HG02870 (cell line): ENCODE data around the gene TRIM32.
"Not testable (repeated sequence)": the region's sequence is repeated elsewhere in the genome, so short reads cannot be mapped to it uniquely, and the experiment has no call there.

Experiments used
- ATAC-seq: cut with Tn5 transposase; IDR thresholded peaks from one replicate; pipeline ENCODE4 v1.9.1; 2021; ENCODE audit warnings: mild to moderate bottlenecking, moderate library complexity; ENCODE audit not compliant: unreplicated experiment

TRIM32 gene

GRCh38 chr9:116674210-116674980, 12.7 kb upstream of the TRIM32 start:
- no peak for ATAC-seq

GRCh38 chr9:116683535-116683934, 3.6 kb upstream of the TRIM32 start:
- ATAC-seq = no peak

GRCh38 chr9:116685166-116685565, 1.9 kb upstream of the TRIM32 start:
- no peak for ATAC-seq

- ATAC-seq = peak; percentile 1
These were observed 970 bp upstream of the TRIM32 start for GRCh38 chr9:116686135-116686534.

- peak; percentile 16 for ATAC-seq
These were observed 422 bp upstream of the TRIM32 start for GRCh38 chr9:116686693-116687073.

- no peak for ATAC-seq
These were observed 640 bp downstream of the TRIM32 start for GRCh38 chr9:116687754-116688135.

- no peak for ATAC-seq
These were observed 1.8 kb downstream of the TRIM32 start for GRCh38 chr9:116688806-116689485.

- no peak for ATAC-seq
These were observed 2.5 kb downstream of the TRIM32 start for GRCh38 chr9:116689486-116690032.

- not testable (repeated sequence) for ATAC-seq
These were observed 3.7 kb downstream of the TRIM32 start for GRCh38 chr9:116690805-116691204.

- no peak for ATAC-seq
These were observed 4.5 kb downstream of the TRIM32 start for GRCh38 chr9:116691607-116692006.

GRCh38 chr9:116692616-116693015, 5.5 kb downstream of the TRIM32 start:
- no peak for ATAC-seq

GRCh38 chr9:116693233-116693731, 6.2 kb downstream of the TRIM32 start:
- peak; percentile 31 for ATAC-seq

GRCh38 chr9:116694785-116695291, 7.7 kb downstream of the TRIM32 start:
- ATAC-seq = no peak

GRCh38 chr9:116695438-116695837, 8.3 kb downstream of the TRIM32 start:
- no peak for ATAC-seq

- ATAC-seq = no peak
These were observed 10.3 kb downstream of the TRIM32 start for GRCh38 chr9:116697362-116697761.

GRCh38 chr9:116697887-116698286, 10.8 kb downstream of the TRIM32 start:
- ATAC-seq = no peak

- ATAC-seq = no peak
These were observed 13.2 kb downstream of the TRIM32 start for GRCh38 chr9:116700279-116700678.

- ATAC-seq = no peak
These were observed 14.1 kb downstream of the TRIM32 start for GRCh38 chr9:116700882-116701865.

- no peak for ATAC-seq
These were observed 15.0 kb downstream of the TRIM32 start for GRCh38 chr9:116701940-116702642.

- no peak for ATAC-seq
These were observed 16.5 kb downstream of the TRIM32 start for GRCh38 chr9:116703634-116704033.
